CD4-positive, alpha-beta T cell treated with Interleukin-21 for 1 hour (primary cell): Measurements from ENCODE around the gene RAB19.
A peak's percentile ranks its signal among the peaks of the same experiment; 100 is the strongest.

Experiments used
- DNase-seq: peaks from one replicate; pipeline ENCODE4 v3.0.0-alpha.2; 2020

RAB19 gene

GRCh38 chr7:140454657-140455015 lies 50.8 kb downstream of the RAB19 start:
- DNase-seq: no peak

GRCh38 chr7:140455743-140456142 lies 51.9 kb downstream of the RAB19 start:
- DNase-seq: no peak

GRCh38 chr7:140456551-140457051 lies 52.7 kb downstream of the RAB19 start:
- DNase-seq: no peak

GRCh38 chr7:140458201-140458600 lies 54.3 kb downstream of the RAB19 start:
- no peak for DNase-seq

GRCh38 chr7:140458916-140459315 lies 55.1 kb downstream of the RAB19 start:
- no peak for DNase-seq

- DNase-seq: no peak
Observed at GRCh38 chr7:140463111-140463510, 59.3 kb downstream of the RAB19 start.

GRCh38 chr7:140475747-140476333 lies 72.0 kb downstream of the RAB19 start:
- DNase-seq: peak; percentile 75

GRCh38 chr7:140476698-140477261 lies 72.9 kb downstream of the RAB19 start:
- no peak for DNase-seq
